ENCODE measurements around the gene SAMD1.
"Not testable (repeated sequence)": the region's sequence is repeated elsewhere in the genome, so short reads cannot be mapped to it uniquely, and the experiment has no call there.

The SAMD1 gene

DNA sequence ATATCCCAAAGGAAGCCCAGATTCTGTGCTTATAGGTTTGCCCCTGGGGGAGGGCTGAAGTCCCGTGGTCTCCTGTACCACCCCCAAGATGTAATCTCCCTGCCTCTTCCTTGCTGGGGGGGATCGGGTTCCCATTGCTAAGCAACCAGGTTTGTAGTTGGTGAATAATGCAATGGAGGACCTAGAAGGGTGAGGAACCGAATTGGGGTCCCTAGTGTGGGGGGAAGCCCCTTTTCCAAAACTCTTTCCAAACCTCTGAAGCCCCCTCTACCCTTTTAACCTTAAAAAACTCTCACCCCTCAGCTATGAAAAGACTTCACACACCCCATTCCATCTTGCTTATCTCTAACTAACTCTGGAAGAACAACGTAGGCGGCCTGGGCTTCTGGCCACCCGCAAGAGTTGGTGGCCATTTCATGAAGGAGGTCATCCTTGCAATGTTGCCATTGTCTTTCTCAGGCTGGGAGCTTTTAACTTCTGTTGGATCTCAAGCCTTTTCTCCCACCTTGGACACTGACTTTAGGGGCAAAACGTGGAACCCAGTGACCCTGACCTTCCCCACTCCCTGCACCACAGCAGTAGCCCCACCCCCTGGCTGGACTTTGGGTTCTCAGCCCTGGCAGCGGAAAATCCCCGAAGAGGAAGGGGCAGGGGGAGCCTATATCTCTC lies 29.3 kb downstream of the SAMD1 start:
- no peak for DNase-seq (ENCODE audit: low spot score)

DNA sequence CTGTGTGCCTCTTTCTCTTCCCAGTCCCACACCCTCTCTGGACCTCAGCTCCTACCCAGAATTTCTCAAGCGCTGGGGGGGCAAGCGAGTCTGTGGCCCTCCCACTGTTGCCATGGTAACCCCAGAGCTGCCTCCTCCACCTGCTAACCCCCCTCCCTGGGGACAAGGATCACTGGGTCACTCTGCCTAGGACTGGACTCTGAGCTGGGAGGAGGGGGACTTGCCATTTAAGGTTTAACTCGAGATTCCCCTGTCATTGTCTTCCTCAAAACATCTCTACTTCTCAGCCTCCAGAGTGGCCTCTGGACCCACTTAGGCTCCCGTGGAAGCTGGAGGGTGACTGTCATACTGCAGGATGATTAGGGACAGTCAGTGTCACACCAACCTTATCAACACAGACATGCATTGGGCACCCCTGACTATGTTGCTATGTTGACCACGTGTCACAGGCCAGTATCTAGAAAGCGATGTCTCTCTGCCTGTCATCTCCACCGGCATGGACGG lies 30.8 kb downstream of the SAMD1 start:
- DNase-seq (ENCODE audit: low spot score) = no peak

DNA sequence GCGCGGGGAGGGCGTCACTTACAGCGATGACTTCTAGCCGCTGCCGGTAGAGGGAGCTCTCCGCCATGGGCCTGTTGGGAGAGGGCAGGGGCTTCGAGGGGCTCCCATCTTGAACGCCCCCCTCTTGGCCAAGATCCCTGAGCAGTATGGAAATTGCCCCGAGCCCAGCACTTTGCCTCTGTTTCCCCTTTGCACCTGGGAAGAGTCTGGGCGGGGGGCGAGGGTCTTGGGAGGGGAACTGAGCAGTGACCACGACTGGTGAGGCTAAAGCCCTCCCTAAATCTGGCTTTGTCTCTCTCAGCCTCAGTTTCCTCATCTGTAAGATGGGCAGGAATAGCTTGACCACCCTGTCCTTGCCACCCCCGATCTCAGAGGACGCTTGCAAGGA lies 31.5 kb downstream of the SAMD1 start:
- no peak for DNase-seq (ENCODE audit: low spot score)

DNA sequence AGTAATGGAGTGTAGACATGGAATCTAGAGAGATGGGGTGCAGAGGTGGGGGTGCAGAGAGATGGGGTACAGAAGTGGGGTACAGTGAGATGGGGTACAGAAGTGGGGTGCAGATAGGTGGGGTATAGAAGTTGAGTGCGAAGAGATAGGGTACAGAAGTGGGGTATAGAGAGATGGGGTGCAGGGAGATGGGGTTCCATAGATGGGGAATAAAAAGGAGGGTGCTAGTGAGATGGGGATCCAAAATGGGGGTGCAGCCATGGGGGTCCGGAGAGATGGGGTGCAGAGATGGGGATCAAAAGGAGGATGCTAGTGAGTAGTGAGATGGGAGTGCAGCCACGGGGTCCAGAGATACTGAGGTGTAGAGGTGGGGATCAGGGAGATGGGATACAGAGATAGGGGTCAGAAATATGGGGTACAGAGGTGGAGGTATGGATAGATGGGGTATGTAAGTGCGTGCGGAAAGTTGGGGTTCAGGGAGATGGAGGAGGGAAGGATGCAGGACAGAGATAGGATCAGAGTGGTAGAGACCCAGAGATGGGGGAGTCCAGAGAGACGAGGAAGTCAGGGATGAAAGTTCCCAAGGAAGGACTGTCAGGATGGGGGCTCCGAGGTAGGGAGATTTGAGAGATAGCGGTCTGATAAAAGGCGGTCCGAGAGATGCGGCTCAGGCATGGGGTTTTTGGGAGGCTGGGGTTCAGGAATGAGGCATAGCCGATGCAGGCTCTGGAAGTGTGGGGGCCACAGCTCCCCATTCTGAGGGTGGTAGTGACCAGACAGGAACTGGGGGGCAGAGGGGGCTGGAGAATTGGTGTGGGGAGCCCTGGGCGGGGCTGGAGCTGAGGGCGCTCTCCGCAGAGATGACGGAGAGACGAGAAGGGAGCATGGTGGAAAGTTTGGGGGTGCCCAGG lies 32.1 kb downstream of the SAMD1 start:
- no peak for DNase-seq (ENCODE audit: low spot score)

DNA sequence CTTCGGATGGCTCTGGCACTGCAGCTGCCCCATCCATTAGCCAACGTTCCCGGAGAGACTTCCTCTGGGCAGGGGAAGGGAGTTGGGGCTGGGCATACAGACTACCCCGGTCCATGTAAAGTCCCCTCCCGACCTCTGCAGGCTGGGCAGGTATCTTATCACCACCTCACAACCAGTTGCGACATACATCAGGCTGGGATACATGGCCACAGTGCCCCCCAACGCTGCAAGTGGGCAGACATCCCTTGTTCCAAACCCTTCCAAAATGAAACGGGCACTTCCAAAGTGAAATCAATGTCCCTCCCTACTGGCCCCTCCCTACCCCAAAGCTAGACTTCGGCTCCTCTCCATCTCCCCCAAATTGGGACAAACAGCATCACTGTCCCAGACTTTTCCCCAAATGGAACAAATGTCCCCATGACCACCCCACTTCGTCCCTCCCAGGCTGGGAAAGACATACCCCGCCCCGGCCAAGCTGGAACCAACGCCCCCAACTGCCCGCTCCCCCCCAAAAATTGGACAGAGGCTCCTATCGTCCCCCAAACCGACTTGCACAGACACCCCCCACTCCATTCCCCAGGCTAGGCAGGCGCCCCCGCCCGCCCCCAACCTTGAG lies 33.7 kb downstream of the SAMD1 start:
- DNase-seq (ENCODE audit: low spot score) = peak; percentile 35

DNA sequence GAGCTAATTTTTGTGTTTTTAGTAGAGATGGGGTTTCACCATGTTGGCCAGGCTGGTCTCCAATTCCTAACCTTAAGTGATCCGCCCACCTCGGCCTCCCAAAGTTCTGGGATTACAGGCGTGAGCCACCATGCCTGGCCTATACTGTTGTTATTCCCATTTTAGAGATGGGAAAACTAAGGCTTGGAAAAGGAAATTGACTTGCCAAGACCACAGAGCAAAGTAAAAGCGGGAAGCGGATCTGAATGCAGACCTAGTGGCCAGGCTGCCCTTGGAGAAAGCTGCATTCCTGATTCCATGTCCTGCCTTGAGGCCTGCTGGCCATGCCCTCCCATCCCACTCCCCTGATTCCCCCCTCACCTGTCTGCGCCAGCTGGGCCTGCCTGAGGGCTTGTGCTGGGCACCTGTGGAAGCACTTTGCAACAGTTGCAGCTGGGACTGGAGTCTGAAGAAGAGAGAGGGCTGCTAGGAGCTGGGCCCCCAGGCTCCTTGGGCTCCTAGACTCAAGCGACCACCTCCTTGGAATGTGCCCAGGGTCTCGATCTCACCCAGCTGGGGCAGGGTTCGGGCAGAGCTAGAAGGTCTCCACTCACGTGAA lies 34.4 kb downstream of the SAMD1 start:
- no peak for DNase-seq (ENCODE audit: low spot score)

DNA sequence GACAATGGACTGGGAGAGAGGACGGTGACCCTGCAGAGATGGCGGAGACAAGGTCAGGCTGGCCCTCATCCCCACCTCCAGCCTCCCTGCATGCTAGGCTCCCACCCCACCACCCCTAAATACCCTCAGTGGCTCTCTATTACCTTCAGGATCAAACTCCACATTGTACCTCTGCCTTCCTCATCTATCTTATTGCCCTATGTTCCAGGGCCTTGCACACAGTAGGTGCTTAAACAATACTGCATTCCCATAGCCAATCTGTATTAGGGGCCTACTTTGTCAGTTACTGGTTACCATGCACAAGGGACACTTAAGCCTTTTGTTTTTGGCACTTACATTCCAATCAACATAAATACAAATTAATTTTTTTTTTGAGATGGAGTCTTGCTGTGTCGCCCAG lies 35.2 kb downstream of the SAMD1 start:
- no peak for DNase-seq (ENCODE audit: low spot score)

DNA sequence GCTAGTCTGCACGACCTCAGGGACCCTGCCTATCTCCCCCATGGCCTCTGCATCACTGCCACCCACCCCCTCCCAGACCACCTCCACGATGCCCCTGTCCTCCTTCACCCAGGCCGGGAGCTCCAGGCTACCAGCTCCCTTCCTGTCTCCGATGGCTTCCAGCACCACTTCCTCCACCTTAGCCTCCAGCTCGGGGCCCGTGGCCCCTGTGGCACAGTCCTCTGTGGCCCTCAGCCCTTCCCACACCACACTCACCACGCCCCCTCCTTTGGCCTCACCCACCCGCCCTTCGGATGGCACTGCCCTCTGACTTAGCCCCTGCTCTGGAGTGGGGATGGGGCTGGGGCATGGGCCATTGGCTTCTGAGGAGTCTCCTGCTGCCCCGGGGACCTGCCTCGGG lies 35.8 kb downstream of the SAMD1 start:
- DNase-seq (ENCODE audit: low spot score) = no peak

DNA sequence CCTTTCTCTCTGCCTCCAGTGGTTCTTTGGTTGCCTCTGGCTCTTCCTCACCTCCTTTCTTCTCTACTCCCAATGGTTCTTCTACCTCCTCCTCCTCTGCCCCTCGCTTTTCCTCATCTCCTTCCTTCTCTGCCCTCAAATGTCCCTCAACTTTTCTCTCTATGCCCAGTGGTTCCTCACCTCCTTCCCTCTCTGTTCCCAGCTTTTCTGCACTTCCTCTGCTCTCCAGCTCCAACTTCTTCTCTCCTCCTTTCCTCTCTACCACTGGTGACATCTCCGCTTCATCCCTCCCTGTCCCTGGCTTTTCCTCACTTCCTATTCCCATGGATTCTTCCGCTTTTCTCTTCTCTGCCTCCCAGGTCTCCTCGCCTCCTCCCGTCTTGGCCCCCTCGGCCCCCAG lies 36.5 kb downstream of the SAMD1 start:
- no peak for DNase-seq (ENCODE audit: low spot score)

DNA sequence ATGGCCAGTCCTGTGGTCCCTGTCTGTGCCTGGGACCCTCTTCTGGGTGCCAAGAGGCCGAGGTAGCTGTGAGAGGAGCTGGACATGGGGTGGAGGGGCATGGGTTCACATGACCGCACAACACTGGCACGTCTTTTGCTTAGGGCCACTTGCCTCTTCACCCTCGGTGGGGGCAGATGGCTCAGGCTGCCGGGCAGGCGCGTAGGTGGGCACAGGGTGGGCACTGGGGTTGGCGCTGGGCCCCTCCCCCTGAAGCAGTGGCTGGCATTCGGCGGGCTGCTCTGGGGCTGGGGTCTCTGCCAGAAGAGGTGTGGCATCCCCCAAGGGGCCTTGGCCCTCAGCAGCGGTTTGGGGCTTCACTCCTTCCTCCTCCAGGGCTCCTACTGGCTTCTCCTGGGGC lies 37.1 kb downstream of the SAMD1 start:
- no peak for DNase-seq (ENCODE audit: low spot score)

DNA sequence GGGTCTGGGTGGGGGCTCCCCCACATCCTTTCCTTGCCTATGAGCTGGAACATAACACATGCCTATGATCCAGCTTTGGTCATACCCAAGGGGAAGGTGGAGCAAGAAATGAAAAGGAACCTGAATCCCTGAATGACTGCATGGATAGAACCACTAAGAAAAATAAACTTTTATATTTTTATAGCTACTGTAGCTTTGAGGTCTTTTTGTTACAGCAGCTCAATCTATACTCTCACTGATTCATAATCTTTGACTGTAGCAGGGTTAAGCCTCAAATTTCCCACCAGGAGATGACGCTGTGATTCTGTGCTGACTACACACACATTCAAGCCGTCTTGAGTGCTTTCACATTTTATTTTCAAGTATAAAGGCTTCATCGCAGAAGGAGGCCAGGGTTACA lies 37.5 kb downstream of the SAMD1 start:
- no peak for DNase-seq (ENCODE audit: low spot score)

DNA sequence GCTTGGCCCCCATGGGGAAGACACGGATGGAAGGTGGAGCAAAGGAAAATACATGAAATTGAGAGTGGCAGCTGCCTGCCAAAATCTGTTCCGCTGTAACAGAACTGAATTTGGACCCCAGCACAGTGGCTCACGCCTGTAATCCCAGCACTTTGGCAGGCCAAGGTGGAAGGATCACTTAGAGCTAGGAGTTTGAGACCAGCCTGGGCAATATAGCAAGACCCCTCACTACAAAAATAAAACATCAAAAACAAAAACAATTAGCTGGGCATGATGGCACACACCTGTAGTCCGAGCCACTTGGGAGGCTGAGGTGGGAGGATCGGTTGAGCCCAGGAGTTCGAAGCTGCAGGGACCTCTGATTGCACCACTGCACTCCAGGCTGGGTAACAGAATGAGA lies 38.1 kb downstream of the SAMD1 start:
- DNase-seq (ENCODE audit: low spot score) = no peak

DNA sequence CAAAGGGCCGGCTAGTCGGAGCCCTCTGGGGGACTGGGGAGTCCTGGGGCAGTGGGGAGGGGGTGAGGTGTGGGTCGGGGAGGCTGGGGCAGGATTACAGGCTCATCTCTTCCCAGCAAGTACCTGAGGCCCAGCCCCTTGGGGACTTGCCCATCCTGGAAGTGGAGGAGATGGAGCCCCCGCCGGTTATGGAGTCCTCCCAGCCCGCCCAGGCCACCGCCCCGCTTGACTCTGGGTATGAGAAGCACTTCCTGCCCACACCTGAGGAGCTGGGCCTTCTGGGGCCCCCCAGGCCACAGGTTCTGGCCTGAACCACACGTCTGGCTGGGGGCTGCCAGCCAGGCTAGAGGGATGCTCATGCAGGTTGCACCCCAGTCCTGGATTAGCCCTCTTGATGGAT lies 38.6 kb downstream of the SAMD1 start:
- no peak for DNase-seq (ENCODE audit: low spot score)

DNA sequence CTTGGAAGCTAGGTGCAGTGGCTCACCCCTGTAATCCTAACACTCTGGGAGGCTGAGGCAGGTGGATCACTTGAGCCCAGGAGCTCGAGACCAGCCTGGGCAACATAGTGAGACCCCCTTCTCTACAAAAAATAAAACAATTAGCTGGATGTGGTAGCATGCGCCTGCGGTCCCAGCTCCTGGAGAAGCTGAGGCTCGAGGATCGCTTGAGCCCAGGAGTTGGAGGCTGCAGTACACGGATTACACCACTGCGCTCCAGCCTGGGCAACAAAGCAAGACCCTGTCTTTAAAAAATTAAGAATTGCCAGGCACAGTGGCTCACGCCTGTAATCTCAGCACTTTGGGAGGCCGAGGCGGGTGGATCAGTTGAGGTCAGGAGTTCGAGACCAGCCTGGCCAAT lies 39.6 kb downstream of the SAMD1 start:
- DNase-seq (ENCODE audit: low spot score) = not testable (repeated sequence)

DNA sequence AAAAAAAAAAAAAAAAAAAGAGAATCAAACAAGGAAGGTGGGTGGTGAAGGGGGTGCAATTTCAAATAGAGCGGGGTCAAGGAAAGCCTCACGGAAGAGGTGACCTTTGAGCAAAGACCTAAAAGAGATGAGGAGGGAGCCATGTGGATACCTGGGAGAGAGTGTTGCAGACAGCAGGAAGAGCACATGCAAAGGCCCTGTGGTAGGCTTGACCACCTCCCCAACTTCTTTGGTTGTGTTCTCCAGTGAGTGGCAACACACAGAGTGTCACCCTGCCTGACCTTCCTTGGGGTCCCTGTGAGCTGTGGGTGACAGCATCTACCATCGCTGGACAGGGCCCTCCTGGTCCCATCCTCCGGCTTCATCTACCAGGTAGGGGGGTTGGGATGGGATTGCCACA lies 40.0 kb downstream of the SAMD1 start:
- DNase-seq (ENCODE audit: low spot score) = no peak

DNA sequence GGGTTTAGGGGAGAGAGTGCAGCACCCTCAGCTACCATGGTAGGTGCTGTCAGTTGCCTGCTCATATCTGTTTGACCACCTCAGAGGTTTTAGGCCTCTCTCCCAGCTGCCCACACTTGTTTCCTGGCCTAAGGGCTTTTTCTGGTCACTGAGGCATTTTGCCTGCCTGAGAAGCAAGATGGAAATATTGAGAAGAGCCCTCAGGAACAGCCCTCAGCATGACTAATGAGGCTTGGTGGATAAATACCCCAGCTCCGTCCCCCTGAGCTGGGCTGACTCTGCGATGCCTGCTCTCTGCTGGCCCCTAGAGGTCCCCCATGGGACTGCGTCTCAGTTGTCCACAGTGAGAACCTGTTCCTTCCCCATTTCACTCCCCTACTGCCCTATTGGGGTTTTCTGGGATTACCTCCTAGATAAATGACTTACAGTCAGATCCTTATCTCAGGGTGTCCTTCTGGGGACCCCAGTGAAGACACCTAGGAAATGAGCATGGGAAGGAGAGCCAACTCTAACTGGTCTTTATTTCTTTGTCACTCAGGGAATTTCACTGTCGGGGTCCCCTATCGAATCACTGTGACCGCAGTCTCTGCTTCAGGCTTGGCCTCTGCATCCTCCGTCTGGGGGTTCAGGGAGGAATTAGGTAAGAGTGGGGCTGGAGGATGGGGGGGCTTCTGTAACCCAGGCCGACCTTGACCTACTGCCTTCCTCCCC lies 42.0 kb downstream of the SAMD1 start:
- no peak for DNase-seq (ENCODE audit: low spot score)

DNA sequence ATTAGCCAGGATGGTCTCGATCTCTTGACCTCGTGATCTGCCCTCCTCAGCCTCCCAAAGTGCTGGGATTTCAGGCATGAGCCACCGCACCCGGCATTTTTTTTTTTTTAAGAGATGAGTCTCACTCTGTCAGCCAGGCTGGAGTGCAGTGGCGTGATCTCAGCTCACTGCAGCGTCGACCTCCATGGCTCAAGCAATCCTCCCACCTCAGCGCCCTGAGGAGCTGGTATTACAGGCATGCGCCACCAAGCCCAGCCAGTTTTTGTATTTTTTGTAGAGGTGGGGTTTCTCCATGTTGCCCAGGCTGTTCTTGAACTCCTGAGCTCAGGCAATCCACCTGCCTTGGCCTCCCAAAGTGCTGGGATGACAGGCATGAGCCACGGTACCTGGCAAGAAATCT lies 42.7 kb downstream of the SAMD1 start:
- not testable (repeated sequence) for DNase-seq (ENCODE audit: low spot score)

DNA sequence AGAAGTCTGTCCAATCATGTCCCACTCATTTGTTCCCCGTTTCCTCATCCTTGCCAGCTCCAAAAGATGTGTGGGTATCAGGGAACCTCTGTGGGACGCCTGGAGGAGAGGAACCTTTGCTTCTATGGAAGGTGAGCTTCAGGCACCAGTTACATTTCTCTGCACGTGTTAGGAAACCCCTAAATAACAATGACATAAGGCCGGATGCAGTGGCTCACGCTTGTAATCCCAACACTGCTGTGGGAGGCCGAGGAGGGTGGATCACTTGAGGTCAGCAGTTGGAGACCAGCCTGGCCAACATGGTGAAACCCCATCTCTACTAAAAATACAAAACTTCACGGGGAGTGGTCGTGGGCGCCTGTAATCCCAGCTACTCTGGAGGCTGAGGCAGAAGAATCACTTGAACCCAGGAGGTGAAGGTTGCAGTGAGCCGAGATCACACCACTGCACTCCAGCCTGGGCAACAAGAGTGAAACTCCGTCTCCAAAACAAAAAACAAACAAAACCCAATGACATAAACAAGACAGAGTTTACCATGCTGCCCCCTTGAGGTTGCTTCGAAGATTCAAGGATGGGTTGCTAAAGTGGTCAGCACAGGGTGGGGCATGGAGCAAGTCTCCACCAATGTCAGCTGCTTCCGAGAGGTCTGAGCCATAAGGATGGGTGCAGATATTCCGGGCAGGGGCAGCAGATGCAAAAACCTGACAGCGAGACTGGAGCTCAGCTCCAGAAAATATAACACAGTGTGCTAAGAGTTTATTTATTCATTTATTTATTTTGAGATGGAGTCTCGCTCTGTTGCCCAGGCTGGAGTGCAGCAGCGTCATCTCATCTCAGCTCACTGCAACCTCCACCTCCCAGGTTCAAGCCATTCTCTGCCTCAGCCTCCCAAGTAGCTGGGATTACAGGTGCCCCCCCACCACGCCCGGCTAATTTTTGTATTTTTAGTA lies 47.6 kb downstream of the SAMD1 start:
- peak; percentile 71 for DNase-seq (ENCODE audit: low spot score)

DNA sequence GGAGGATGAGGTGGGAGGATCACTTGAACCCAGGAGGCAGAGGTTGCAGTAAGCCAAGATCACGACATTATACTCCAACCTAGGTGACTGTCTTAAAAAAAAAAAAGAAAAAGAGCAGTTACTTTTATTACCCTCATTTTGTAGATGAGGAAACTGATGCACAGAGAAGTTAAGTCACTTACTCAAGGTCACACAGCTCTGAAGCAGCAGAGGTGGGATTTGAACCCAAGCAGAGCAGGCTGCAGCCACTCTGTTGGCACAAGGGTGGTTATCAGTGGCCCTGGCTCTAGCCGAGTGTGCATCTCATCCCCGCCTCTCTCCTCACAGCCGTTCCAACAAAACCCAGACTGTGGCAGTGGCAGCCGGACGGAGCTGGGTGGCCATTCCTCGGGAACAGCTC lies 51.4 kb downstream of the SAMD1 start:
- no peak for DNase-seq (ENCODE audit: low spot score)

Measured in SW480 (cell line).